Fibroblast of lung (primary cell): ENCODE results near the gene ACO2. TPM values are rescaled to one million over a fixed set of nuclear protein-coding genes. Genes with fewer than 3 reads are reported as not detected.
A peak's percentile ranks its signal among the peaks of the same experiment; 100 is the strongest.

Experiments
- DNase-seq, 2 donors: peaks; one replicate each; pipeline versions ENCODE4 v3.0.0 to v3.0.0-alpha.2; 2010; ENCODE audit warnings: low read depth in 2 of 2
- H2AFZ ChIP-seq: 2 replicates; pipeline ENCODE4 v1.5.1; 2012; ENCODE audit warnings: low read length, control low read depth, inconsistent platforms
- H3K27ac ChIP-seq: 2 replicates; pipeline ENCODE4 v1.5.1; 2011; ENCODE audit warnings: low read length, control low read depth; ENCODE audit not compliant: insufficient read depth
- H3K27me3 ChIP-seq: 2 replicates; pipeline ENCODE4 v1.5.1; 2011; ENCODE audit warnings: mild to moderate bottlenecking, low read length; ENCODE audit not compliant: control insufficient read depth, insufficient read depth
- H3K36me3 ChIP-seq: 2 replicates; pipeline ENCODE4 v1.5.1; 2011; ENCODE audit warnings: low read length; ENCODE audit not compliant: control insufficient read depth, insufficient read depth
- H3K4me1 ChIP-seq: 2 replicates; pipeline ENCODE4 v1.5.1; 2011; ENCODE audit warnings: low read length; ENCODE audit not compliant: control insufficient read depth, insufficient read depth; ENCODE audit errors: extremely low read depth
- H3K4me2 ChIP-seq: 2 replicates; pipeline ENCODE4 v1.5.1; 2011; ENCODE audit warnings: low read length, control low read depth; ENCODE audit not compliant: insufficient read depth; ENCODE audit errors: extremely low read depth
- H3K4me3 ChIP-seq, 4 experiments: fragments of 200-600 bp in 1 of 4; sonication (generic) in 1 of 4; replicated peaks in 1 of 4; 2 replicates each; pipeline ENCODE4 v1.5.1; 2011 to 2016; ENCODE audit warnings: low read length in 4 of 4, low read depth in 3 of 4, mild to moderate bottlenecking in 3 of 4, control low read depth in 2 of 4, inconsistent platforms in 1 of 4, mixed read lengths in 1 of 4; ENCODE audit not compliant: insufficient read depth in 1 of 4; ENCODE audit errors: control extremely low read depth in 1 of 4
- H3K79me2 ChIP-seq: 2 replicates; pipeline ENCODE4 v1.5.1; 2012; ENCODE audit warnings: mild to moderate bottlenecking, low read length, inconsistent platforms; ENCODE audit not compliant: control insufficient read depth, insufficient read depth
- H3K9ac ChIP-seq: 2 replicates; pipeline ENCODE4 v1.5.1; 2011; ENCODE audit warnings: mild to moderate bottlenecking, low read length, control low read depth; ENCODE audit not compliant: insufficient read depth
- H3K9me3 ChIP-seq: 2 replicates; pipeline ENCODE4 v1.5.1; 2012; ENCODE audit warnings: low read depth, low read length; ENCODE audit not compliant: control insufficient read depth, insufficient read depth
- H4K20me1 ChIP-seq: 2 replicates; pipeline ENCODE4 v1.5.1; 2011; ENCODE audit warnings: low read length; ENCODE audit not compliant: control insufficient read depth, insufficient read depth; ENCODE audit errors: extremely low read depth
- EZH2 ChIP-seq: IDR thresholded peaks from 2 replicates; pipeline ENCODE4 v1.5.1; 2012; ENCODE audit warnings: low read length, control low read depth, mild to moderate bottlenecking; ENCODE audit errors: missing control alignments
- polyA plus RNA-seq, 2 donors: library from polyadenylated mRNA; depleted of rRNA in 1 of 2; stranded (reverse) in 1 of 2; unstranded in 1 of 2; fragments of >200 nt; gene quantifications; 2 replicates each; pipeline ENCODE4 v1.2.1, GENCODE V29; 2011 to 2012; ENCODE audit warnings: missing spikeins in 1 of 2
- total RNA-seq: library from RNA; depleted of rRNA; stranded (reverse); fragments of >200 nt; gene quantifications from 2 replicates; pipeline ENCODE4 v1.2.1, GENCODE V29; 2014
- TF ChIP-seq, protein P1 (sequence below), 2 donors: IDR thresholded peaks in 1 of 2; conservative IDR thresholded peaks in 1 of 2; 1 replicate in 1 of 2; 2 replicates in 1 of 2; pipeline ENCODE4 v1.5.1; 2011 to 2012; ENCODE audit warnings: low read length in 2 of 2, control low read depth in 1 of 2, inconsistent platforms in 1 of 2, low read depth in 1 of 2, mild to moderate bottlenecking in 1 of 2

ACO2 gene
- total and polyA plus RNA-seq, 2 donors (not counting 1 experiment from before 2014, with no cell fraction given) = 37.6 to 80.3 TPM

DNA sequence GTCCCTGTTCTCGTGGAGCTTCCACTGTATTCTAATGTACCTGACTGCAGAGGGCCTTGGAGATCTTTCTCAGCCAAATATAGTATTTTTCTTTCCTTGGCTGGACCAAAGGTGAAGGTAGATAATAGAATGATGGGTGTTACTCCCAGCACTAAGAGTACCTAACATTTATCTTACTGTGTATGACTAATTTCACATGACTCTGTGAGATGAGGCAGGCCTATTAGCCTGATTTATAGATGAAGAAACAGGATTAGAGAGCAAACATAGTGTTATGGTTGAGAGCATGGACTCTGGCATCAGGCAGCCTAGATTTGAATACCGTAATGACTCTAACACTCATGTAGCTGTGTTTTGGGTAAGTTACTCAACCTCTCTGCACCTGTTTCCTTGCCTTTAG lies 2.7 kb downstream of the ACO2 start:
- TF ChIP-seq, protein P1, sequence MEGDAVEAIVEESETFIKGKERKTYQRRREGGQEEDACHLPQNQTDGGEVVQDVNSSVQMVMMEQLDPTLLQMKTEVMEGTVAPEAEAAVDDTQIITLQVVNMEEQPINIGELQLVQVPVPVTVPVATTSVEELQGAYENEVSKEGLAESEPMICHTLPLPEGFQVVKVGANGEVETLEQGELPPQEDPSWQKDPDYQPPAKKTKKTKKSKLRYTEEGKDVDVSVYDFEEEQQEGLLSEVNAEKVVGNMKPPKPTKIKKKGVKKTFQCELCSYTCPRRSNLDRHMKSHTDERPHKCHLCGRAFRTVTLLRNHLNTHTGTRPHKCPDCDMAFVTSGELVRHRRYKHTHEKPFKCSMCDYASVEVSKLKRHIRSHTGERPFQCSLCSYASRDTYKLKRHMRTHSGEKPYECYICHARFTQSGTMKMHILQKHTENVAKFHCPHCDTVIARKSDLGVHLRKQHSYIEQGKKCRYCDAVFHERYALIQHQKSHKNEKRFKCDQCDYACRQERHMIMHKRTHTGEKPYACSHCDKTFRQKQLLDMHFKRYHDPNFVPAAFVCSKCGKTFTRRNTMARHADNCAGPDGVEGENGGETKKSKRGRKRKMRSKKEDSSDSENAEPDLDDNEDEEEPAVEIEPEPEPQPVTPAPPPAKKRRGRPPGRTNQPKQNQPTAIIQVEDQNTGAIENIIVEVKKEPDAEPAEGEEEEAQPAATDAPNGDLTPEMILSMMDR (conservative IDR thresholded peaks at IDR 0.05 in 1 of 2, IDR thresholded peaks at IDR 0.05 in 1 of 2; ENCODE audit: low read depth in 1 of 2, low read length in 2 of 2) = no peak
- TF ChIP-seq EZH2 = no peak
- Histone ChIP-seq H3K4me3 (no peak overlapping the region), H3K9ac (no peak overlapping the region), H3K4me1 (peaks cover 10% of the 10 kb centered on the region), H3K27ac (no peak overlapping the region), H2AFZ (no peak overlapping the region), H4K20me1 (no peaks in the 10 kb centered on the region), H3K4me2 (no peak overlapping the region), H3K79me2 (peaks cover 70% of the 10 kb centered on the region), H3K27me3 (no peaks in the 10 kb centered on the region), H3K9me3 (no peaks in the 10 kb centered on the region), H3K36me3 (no peaks in the 10 kb centered on the region)
- DNase-seq = no peak

DNA sequence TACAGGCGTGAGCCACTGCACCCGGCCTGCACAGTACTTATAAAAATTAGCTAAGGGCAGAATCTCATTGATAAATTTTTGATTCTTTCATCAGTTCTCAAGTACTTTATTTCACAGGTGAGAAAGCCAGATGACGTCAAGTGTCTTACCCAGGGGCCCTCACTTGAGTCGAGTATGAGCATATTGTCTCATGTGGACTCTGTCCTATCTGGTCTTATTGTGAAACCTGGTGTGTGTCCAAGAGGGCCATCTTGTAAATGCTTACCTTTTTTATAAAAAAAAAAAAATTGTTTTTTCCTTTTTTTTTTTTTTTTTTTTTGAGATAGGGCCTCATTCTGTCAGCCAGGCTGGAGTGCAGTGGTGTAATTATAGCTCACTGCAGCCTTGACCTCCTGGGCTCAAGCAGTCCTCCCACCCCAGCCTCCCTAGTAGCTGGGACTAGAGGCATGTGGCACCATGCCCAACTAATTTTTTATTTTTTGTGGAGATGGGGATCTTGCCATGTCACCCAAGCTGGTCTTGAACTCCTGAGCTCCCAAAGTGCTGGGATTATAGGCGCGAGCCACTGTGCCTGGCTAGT lies 6.0 kb downstream of the ACO2 start:
- Histone ChIP-seq H4K20me1 (no peaks in the 10 kb centered on the region), H3K27ac (no peak overlapping the region), H3K4me3 (no peak overlapping the region), H2AFZ (no peak overlapping the region), H3K9me3 (no peaks in the 10 kb centered on the region), H3K4me1 (peaks cover 10% of the 10 kb centered on the region), H3K9ac (no peak overlapping the region), H3K27me3 (no peaks in the 10 kb centered on the region), H3K79me2 (peaks cover 61% of the 10 kb centered on the region), H3K4me2 (no peak overlapping the region), H3K36me3 (no peaks in the 10 kb centered on the region)
- DNase-seq = no peak
- no peak for TF ChIP-seq EZH2
- TF ChIP-seq, protein P1 (conservative IDR thresholded peaks at IDR 0.05 in 1 of 2, IDR thresholded peaks at IDR 0.05 in 1 of 2; ENCODE audit: low read depth in 1 of 2, low read length in 2 of 2) = no peak

DNA sequence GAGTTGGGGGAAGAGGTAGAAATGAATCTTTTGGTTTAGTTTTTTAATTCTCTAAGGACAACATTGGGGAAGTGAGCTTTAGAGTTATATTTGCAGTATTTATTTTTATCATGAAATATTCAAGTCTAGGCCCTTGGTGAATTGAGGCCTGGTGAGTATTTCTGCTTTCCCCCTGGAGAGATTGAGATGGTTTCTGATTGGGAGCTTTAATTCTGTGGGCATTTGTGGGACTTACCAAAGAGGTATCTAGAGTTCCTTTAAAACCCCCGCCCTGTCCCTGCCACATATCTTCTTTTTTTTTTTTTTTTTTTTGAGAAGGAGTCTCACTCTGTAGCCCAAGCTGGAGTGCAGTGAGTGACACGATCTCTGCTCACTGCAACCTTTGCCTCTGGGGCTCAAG lies 9.6 kb downstream of the ACO2 start:
- peaks cover 41% of the 10 kb centered on the region for H3K4me1 ChIP-seq
- no peaks in the 10 kb centered on the region for H4K20me1 ChIP-seq
- H3K27ac ChIP-seq = peak overlapping the region; percentile 83
- no peak overlapping the region for H3K9ac ChIP-seq
- H3K79me2 ChIP-seq = peaks cover 54% of the 10 kb centered on the region
- H3K4me2 ChIP-seq = no peak overlapping the region
- no peak overlapping the region for H2AFZ ChIP-seq
- no peak overlapping the region for H3K4me3 ChIP-seq
- H3K9me3 ChIP-seq = no peaks in the 10 kb centered on the region
- H3K27me3 ChIP-seq = no peaks in the 10 kb centered on the region
- no peak for DNase-seq
- TF ChIP-seq, protein P1 (conservative IDR thresholded peaks at IDR 0.05 in 1 of 2, IDR thresholded peaks at IDR 0.05 in 1 of 2; ENCODE audit: low read depth in 1 of 2, low read length in 2 of 2) = no peak
- no peak for TF ChIP-seq EZH2
- H3K36me3 ChIP-seq = no peaks in the 10 kb centered on the region
